PC-3 (cell line): Measurements from ENCODE around the gene EPHA10.

Experiments used
- EZH2phosphoT487 ChIP-seq: fragments of 300-600 bp; sonication (generic); IDR thresholded peaks from 2 replicates; pipeline ENCODE4 v1.6.1; 2018; ENCODE audit warnings: mild to moderate bottlenecking, antibody characterized with exemption, low read length, borderline replicate concordance
- TF ChIP-seq, protein P1 (sequence below): fragments of 300-600 bp; sonication (generic); conservative IDR thresholded peaks from 2 replicates; pipeline ENCODE4 v1.5.1; 2017; ENCODE audit warnings: antibody characterized with exemption, low read depth, mild to moderate bottlenecking, low read length

DNA sequence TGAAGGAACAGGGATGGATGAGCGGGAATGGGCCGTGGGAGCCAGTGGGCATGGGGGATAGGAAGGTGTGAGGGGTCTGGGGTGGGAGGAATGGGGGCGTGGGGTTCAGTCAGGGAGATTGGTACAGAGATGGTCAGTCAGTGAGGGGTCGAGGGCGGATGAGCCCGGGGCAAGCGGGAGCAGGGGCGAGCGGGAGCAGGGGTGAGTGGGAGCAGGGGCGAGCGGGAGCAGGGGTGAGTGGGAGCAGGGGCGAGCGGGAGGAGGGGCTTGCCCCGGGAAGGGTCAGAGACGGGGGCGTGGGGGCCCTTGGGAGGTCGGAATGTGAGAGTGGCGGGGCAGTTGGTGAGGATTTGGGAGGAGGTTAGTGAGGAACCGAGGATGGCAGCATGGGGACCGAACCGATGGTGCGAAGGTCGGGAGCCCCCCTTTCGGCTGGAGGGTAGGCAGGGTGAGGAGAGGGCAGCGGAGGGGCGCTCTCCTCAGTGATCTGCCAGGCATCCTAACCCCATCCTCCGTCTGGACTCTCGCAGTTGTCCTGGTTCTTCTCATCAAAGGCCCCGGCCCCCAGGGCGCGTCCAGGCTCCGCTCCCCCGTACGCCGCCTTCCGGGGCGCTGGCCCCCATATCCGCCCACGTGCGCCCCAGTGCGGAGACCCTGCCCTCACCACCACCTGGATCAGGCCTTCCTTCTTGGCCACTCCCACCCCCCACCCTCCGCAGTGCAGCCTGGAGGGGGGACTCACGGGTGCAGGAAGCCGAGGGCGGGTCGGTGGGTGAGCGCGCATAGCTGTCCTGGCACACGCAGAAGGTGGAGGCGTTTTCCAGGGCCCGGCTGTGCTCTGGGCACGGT is 11.2 kb downstream of the EPHA10 start:
- TF ChIP-seq, protein P1, sequence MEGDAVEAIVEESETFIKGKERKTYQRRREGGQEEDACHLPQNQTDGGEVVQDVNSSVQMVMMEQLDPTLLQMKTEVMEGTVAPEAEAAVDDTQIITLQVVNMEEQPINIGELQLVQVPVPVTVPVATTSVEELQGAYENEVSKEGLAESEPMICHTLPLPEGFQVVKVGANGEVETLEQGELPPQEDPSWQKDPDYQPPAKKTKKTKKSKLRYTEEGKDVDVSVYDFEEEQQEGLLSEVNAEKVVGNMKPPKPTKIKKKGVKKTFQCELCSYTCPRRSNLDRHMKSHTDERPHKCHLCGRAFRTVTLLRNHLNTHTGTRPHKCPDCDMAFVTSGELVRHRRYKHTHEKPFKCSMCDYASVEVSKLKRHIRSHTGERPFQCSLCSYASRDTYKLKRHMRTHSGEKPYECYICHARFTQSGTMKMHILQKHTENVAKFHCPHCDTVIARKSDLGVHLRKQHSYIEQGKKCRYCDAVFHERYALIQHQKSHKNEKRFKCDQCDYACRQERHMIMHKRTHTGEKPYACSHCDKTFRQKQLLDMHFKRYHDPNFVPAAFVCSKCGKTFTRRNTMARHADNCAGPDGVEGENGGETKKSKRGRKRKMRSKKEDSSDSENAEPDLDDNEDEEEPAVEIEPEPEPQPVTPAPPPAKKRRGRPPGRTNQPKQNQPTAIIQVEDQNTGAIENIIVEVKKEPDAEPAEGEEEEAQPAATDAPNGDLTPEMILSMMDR, result no peak
- no peak for TF ChIP-seq EZH2phosphoT487
